ENCODE measurements around the gene ARHGAP27. TPM values are rescaled to one million over a fixed set of nuclear protein-coding genes. Genes with fewer than 3 reads are reported as not detected.
"Not testable (repeated sequence)": the region's sequence is repeated elsewhere in the genome, so short reads cannot be mapped to it uniquely, and the experiment has no call there.

ARHGAP27 gene
- total and polyA plus RNA-seq, 2 donors (not counting 1 experiment from before 2014, with no cell fraction given): 0.57 to 3.3 TPM

DNA sequence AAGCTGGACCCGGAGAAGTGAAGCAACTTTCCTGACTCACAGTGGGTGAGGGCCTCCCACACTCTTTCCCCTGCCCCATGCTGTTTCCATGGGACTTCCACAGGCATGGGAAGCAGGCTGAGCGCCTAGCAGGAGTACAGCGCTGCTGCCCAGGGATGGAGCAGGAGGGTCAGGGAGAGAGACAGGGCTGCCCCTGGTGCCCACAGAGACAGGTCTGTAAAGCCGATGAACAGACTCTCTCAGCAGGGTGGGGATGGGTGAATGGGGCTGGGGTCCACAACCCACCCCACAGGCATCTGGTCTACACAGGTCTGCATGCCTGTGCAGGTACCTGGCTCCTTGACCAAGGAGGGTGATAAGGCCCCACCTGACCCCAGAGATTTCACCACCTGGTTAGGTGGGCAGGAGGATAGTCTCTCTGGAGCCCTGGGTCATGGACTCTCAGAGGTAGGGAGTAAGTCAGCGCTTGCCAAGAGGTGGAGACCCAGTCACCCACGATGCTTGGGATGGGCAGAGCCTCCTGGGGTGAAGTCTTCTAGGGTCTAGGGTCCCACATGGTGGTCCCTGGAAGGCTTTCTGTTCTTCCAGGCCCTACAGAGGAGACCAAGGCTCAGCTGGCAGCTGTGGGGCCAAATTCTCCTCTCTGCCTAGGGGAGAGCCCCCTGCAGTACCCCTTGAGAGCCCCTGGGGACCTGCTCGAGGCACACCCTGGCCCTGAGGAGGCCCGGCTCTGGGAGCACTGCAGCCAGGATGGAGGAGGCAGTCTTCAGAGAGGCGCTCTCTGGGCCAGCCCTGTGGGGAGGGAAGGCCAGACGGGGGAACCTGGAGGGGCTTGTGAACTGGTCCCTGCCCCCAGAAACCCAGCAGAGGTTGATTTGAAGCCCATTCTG, 10.9 kb upstream of the ARHGAP27 start:
- not testable (repeated sequence) for H3K4me1 ChIP-seq (ENCODE audit: control insufficient read depth, extremely low read depth, insufficient read depth, low read length); H3K4me3 ChIP-seq (replicated peaks in 1 of 4; ENCODE audit: control extremely low read depth in 1 of 4, insufficient read depth in 1 of 4, low read depth in 3 of 4, low read length in 4 of 4); H4K20me1 ChIP-seq (ENCODE audit: control insufficient read depth, extremely low read depth, insufficient read depth, low read length); H3K27ac ChIP-seq (ENCODE audit: insufficient read depth, low read length); H3K27me3 ChIP-seq (ENCODE audit: control insufficient read depth, insufficient read depth, low read length); H3K36me3 ChIP-seq (ENCODE audit: control insufficient read depth, insufficient read depth, low read length); H3K9me3 ChIP-seq (ENCODE audit: control insufficient read depth, insufficient read depth, low read depth, low read length); H3K9ac ChIP-seq (ENCODE audit: insufficient read depth, low read length); H3K79me2 ChIP-seq (ENCODE audit: control insufficient read depth, insufficient read depth, low read length); H3K4me2 ChIP-seq (ENCODE audit: extremely low read depth, insufficient read depth, low read length); H2AFZ ChIP-seq (ENCODE audit: low read length); DNase-seq (ENCODE audit: low read depth in 2 of 2)

DNA sequence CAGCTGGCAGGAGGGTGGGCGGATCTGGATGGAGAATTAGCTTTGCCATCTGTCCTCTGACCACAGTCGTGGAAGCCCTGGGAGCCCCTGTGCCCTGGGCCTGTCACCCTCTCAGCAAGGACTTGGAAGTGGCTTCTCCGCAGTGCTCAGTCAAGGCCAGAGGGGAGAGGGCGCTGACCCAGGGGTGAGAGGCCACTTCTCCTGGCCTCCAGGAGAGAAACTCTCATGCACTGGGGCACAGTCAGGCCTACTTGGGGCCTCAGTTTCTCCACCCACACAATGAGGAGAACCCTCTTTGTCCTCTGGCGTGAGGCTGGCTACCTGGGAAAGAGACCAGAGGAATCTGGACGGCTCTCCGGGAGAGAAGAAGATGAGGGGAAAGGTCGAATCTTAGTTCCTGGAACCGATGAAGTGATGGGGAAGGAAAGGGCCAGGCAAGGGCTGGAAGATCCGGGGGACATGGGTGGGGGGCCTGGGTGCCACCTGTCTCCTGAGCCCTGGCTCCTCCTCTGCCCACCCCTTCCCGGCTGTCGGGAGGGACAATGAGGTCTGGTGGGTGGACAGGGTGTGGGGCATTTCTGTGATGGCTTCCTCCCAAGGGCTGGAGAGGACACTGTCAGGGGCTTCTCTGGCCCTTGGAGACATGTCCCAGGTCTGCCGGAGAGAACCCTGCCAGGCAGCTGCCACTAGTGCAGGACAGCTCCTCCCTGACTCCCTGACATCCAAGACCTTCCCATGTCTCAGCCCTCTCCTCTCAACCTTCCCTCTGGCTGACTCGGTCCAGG, 9.0 kb upstream of the ARHGAP27 start:
- Histone ChIP-seq H3K4me2 (ENCODE audit: extremely low read depth, insufficient read depth, low read length) (no peak overlapping the region), H3K4me3 (replicated peaks in 1 of 4; ENCODE audit: control extremely low read depth in 1 of 4, insufficient read depth in 1 of 4, low read depth in 3 of 4, low read length in 4 of 4) (no peak overlapping the region), H3K9me3 (ENCODE audit: control insufficient read depth, insufficient read depth, low read depth, low read length) (no peaks in the 10 kb centered on the region), H3K4me1 (ENCODE audit: control insufficient read depth, extremely low read depth, insufficient read depth, low read length) (no peaks in the 10 kb centered on the region), H3K27ac (ENCODE audit: insufficient read depth, low read length) (no peak overlapping the region), H3K79me2 (ENCODE audit: control insufficient read depth, insufficient read depth, low read length) (no peaks in the 10 kb centered on the region), H3K9ac (ENCODE audit: insufficient read depth, low read length) (no peak overlapping the region), H4K20me1 (ENCODE audit: control insufficient read depth, extremely low read depth, insufficient read depth, low read length) (no peaks in the 10 kb centered on the region), H3K27me3 (ENCODE audit: control insufficient read depth, insufficient read depth, low read length) (no peaks in the 10 kb centered on the region), H3K36me3 (ENCODE audit: control insufficient read depth, insufficient read depth, low read length) (peaks cover 13% of the 10 kb centered on the region), H2AFZ (ENCODE audit: low read length) (no peak overlapping the region)
- TF ChIP-seq EZH2 (IDR thresholded peaks at IDR 0.05; ENCODE audit: low read length, missing control alignments): no peak
- TF ChIP-seq, protein P1, sequence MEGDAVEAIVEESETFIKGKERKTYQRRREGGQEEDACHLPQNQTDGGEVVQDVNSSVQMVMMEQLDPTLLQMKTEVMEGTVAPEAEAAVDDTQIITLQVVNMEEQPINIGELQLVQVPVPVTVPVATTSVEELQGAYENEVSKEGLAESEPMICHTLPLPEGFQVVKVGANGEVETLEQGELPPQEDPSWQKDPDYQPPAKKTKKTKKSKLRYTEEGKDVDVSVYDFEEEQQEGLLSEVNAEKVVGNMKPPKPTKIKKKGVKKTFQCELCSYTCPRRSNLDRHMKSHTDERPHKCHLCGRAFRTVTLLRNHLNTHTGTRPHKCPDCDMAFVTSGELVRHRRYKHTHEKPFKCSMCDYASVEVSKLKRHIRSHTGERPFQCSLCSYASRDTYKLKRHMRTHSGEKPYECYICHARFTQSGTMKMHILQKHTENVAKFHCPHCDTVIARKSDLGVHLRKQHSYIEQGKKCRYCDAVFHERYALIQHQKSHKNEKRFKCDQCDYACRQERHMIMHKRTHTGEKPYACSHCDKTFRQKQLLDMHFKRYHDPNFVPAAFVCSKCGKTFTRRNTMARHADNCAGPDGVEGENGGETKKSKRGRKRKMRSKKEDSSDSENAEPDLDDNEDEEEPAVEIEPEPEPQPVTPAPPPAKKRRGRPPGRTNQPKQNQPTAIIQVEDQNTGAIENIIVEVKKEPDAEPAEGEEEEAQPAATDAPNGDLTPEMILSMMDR (conservative IDR thresholded peaks at IDR 0.05 in 1 of 2, IDR thresholded peaks at IDR 0.05 in 1 of 2; ENCODE audit: low read depth in 1 of 2, low read length in 2 of 2): no peak
- no peak for DNase-seq (ENCODE audit: low read depth in 2 of 2)

DNA sequence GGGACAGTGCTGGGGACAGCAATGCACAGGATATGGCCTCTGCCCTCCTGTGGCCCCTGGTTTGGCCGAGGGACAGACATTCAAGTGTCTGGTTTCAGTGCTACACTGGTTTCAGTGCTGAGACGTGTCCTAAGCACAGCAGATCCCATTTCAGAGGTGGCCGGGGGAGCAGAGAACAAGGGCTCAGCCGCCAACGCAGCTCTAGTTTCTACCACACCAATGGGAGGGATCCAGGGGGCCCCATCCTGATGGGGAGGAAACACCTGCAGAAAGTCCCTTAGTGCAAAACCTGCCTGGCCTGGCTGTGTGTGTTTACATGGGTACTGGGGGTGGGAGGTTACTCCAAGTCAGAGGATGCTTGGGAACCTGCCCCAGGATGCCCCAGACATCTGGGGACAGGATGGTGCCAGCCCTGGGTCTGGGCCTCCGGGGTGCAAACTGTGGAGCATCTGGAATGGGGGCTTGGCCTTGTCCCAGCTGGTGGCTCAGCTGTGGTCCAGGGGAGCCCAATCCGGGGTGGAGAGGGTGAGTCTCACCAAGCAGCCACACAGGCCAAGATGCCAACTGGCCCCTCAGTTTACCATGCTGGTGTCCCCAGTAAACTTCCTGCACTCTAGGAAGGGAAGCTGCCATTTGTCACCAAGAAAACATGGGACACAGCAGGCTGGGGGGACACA, 8.3 kb upstream of the ARHGAP27 start:
- DNase-seq (ENCODE audit: low read depth in 2 of 2); H3K4me3 ChIP-seq (replicated peaks in 1 of 4; ENCODE audit: control extremely low read depth in 1 of 4, insufficient read depth in 1 of 4, low read depth in 3 of 4, low read length in 4 of 4); H3K79me2 ChIP-seq (ENCODE audit: control insufficient read depth, insufficient read depth, low read length); H2AFZ ChIP-seq (ENCODE audit: low read length); H3K9ac ChIP-seq (ENCODE audit: insufficient read depth, low read length); H4K20me1 ChIP-seq (ENCODE audit: control insufficient read depth, extremely low read depth, insufficient read depth, low read length); H3K27me3 ChIP-seq (ENCODE audit: control insufficient read depth, insufficient read depth, low read length); H3K27ac ChIP-seq (ENCODE audit: insufficient read depth, low read length); H3K4me2 ChIP-seq (ENCODE audit: extremely low read depth, insufficient read depth, low read length); H3K9me3 ChIP-seq (ENCODE audit: control insufficient read depth, insufficient read depth, low read depth, low read length); H3K4me1 ChIP-seq (ENCODE audit: control insufficient read depth, extremely low read depth, insufficient read depth, low read length): not testable (repeated sequence)
- H3K36me3 ChIP-seq (ENCODE audit: control insufficient read depth, insufficient read depth, low read length): peaks cover 15% of the 10 kb centered on the region
